ENCODE results near the gene APPL2. TPM values are rescaled to one million over a fixed set of nuclear protein-coding genes. Genes with fewer than 3 reads are reported as not detected.

The APPL2 gene
- total RNA-seq, 6 experiments from 2014 or later = 10.2 to 23.2 (median 16.5) TPM

- Histone ChIP-seq H3K27ac (no peak overlapping the region), H3K4me3 (no peak overlapping the region), H3K36me3 (peaks cover 5 to 49% (median 15%) of the 10 kb centered on the region in 4 donors), H3K9me3 (no peaks in the 10 kb centered on the region), H3K27me3 (no peaks in the 10 kb centered on the region), H3K4me1 (peaks cover 0 to 17% (median 0%) of the 10 kb centered on the region in 4 donors)
- ATAC-seq = no peak
- intact Hi-C loops (cut with DNase I) = no loop called here
- TF ChIP-seq CTCF (IDR thresholded peaks at IDR 0.05) (no peak), POLR2A (IDR thresholded peaks at IDR 0.05) (no peak)
- no peak for DNase-seq
Measured at GRCh38 chr12:105168006-105168405, 68.0 kb downstream of the APPL2 start.

GRCh38 chr12:105167346-105167745 lies 68.6 kb downstream of the APPL2 start:
- intact Hi-C loops (cut with DNase I) = no loop called here
- Histone ChIP-seq H3K27me3 (no peaks in the 10 kb centered on the region), H3K4me3 (no peak overlapping the region), H3K4me1 (peaks cover 0 to 16% (median 0%) of the 10 kb centered on the region in 4 donors), H3K27ac (no peak overlapping the region), H3K9me3 (no peaks in the 10 kb centered on the region), H3K36me3 (peaks cover 5 to 56% (median 16%) of the 10 kb centered on the region in 4 donors)
- ATAC-seq (no peak), DNase-seq (no peak)
- no peak for TF ChIP-seq CTCF (IDR thresholded peaks at IDR 0.05)
- no peak for TF ChIP-seq POLR2A (IDR thresholded peaks at IDR 0.05)

- peak in 2 of 4 donors; percentile 47 to 56 for ATAC-seq
- TF ChIP-seq CTCF (IDR thresholded peaks at IDR 0.05) (no peak), POLR2A (IDR thresholded peaks at IDR 0.05) (no peak)
- Histone ChIP-seq H3K9me3 (no peaks in the 10 kb centered on the region), H3K27me3 (no peaks in the 10 kb centered on the region), H3K36me3 (peaks cover 5 to 62% (median 18%) of the 10 kb centered on the region in 4 donors), H3K4me3 (no peak overlapping the region), H3K4me1 (peaks cover 0 to 10% (median 0%) of the 10 kb centered on the region in 4 donors), H3K27ac (no peak overlapping the region)
- DNase-seq = no peak
- 24% methylated on average over 1 of the region's 1 CpG for WGBS (ENCODE audit: insufficient coverage, low coverage, low lambda C conversion rate, missing lambda C conversion rate)
- intact Hi-C loops (cut with DNase I) = no loop called here
Measured at GRCh38 chr12:105166736-105167135, 69.2 kb downstream of the APPL2 start.

- Histone ChIP-seq H3K27me3 (no peaks in the 10 kb centered on the region), H3K9me3 (no peaks in the 10 kb centered on the region), H3K4me3 (no peak overlapping the region), H3K36me3 (peaks cover 0 to 73% (median 18%) of the 10 kb centered on the region in 4 donors), H3K27ac (no peak overlapping the region), H3K4me1 (peaks cover 0 to 9% (median 0%) of the 10 kb centered on the region in 4 donors)
- intact Hi-C loops (cut with DNase I) = no loop called here
- ATAC-seq (no peak), DNase-seq (no peak)
- WGBS (ENCODE audit: insufficient coverage, low coverage, low lambda C conversion rate, missing lambda C conversion rate) = 82% methylated on average over 2 of the region's 2 CpGs
- no peak for TF ChIP-seq POLR2A (IDR thresholded peaks at IDR 0.05)
- TF ChIP-seq CTCF (IDR thresholded peaks at IDR 0.05) = no peak
Measured at GRCh38 chr12:105164068-105164467, 71.9 kb downstream of the APPL2 start.

GRCh38 chr12:105162174-105162573 lies 73.8 kb downstream of the APPL2 start:
- 93% methylated on average over 3 of the region's 3 CpGs for WGBS (ENCODE audit: insufficient coverage, low coverage, low lambda C conversion rate, missing lambda C conversion rate)
- H3K4me3 ChIP-seq = no peak overlapping the region
- no peaks in the 10 kb centered on the region for H3K27me3 ChIP-seq
- no peaks in the 10 kb centered on the region for H3K9me3 ChIP-seq
- H3K4me1 ChIP-seq = peaks cover 0 to 8% (median 0%) of the 10 kb centered on the region in 4 donors
- no peak for ATAC-seq
- TF ChIP-seq CTCF (IDR thresholded peaks at IDR 0.05) (no peak), POLR2A (IDR thresholded peaks at IDR 0.05) (no peak)
- intact Hi-C loops (cut with DNase I) = no loop called here
- no peak overlapping the region for H3K27ac ChIP-seq
- peaks cover 0 to 84% (median 26%) of the 10 kb centered on the region in 4 donors for H3K36me3 ChIP-seq
- DNase-seq = no peak

All from right lobe of liver (tissue), 6 donors.